GM21423 (cell line): ENCODE results near the gene ADAMTSL2.

ENCODE experiments used
- ATAC-seq: cut with Tn5 transposase; IDR thresholded peaks from one replicate; pipeline ENCODE4 v1.9.1; 2021; ENCODE audit warnings: mild to moderate bottlenecking, moderate library complexity; ENCODE audit not compliant: unreplicated experiment

ADAMTSL2 gene

GRCh38 chr9:133603135-133603927 lies 68.8 kb downstream of the ADAMTSL2 start:
- ATAC-seq, result no peak

GRCh38 chr9:133604214-133604613 lies 69.7 kb downstream of the ADAMTSL2 start:
- no peak for ATAC-seq

- no peak for ATAC-seq
Observed at GRCh38 chr9:133604856-133605255, 70.4 kb downstream of the ADAMTSL2 start.

GRCh38 chr9:133605446-133605845 lies 70.9 kb downstream of the ADAMTSL2 start:
- no peak for ATAC-seq

GRCh38 chr9:133605856-133606707 lies 71.6 kb downstream of the ADAMTSL2 start:
- ATAC-seq, result no peak

GRCh38 chr9:133606708-133607025 lies 72.2 kb downstream of the ADAMTSL2 start:
- no peak for ATAC-seq

GRCh38 chr9:133607381-133607780 lies 72.9 kb downstream of the ADAMTSL2 start:
- no peak for ATAC-seq

GRCh38 chr9:133607976-133608375 lies 73.5 kb downstream of the ADAMTSL2 start:
- no peak for ATAC-seq

- no peak for ATAC-seq
Observed at GRCh38 chr9:133608382-133608781, 73.9 kb downstream of the ADAMTSL2 start.

GRCh38 chr9:133608889-133609288 lies 74.4 kb downstream of the ADAMTSL2 start:
- ATAC-seq, result no peak

GRCh38 chr9:133609311-133610098 lies 75.0 kb downstream of the ADAMTSL2 start, which contains the start of gene FAM163B:
TSS of gene FAM163B (minus strand) at chr9:133609389. CDS start at chr9:133580223, 29,166 bp downstream.
- ATAC-seq, result no peak

- ATAC-seq, result no peak
Observed at GRCh38 chr9:133610845-133611244, 76.3 kb downstream of the ADAMTSL2 start.

- no peak for ATAC-seq
Observed at GRCh38 chr9:133612051-133612450, 77.5 kb downstream of the ADAMTSL2 start.

GRCh38 chr9:133612816-133613215 lies 78.3 kb downstream of the ADAMTSL2 start:
- no peak for ATAC-seq

- ATAC-seq, result no peak
Observed at GRCh38 chr9:133613432-133613831, 78.9 kb downstream of the ADAMTSL2 start.

- no peak for ATAC-seq
Observed at GRCh38 chr9:133614056-133614455, 79.6 kb downstream of the ADAMTSL2 start.

- no peak for ATAC-seq
Observed at GRCh38 chr9:133614678-133615077, 80.2 kb downstream of the ADAMTSL2 start.

GRCh38 chr9:133615186-133615585 lies 80.7 kb downstream of the ADAMTSL2 start:
- no peak for ATAC-seq

GRCh38 chr9:133615606-133616188 lies 81.2 kb downstream of the ADAMTSL2 start:
- ATAC-seq, result no peak

- no peak for ATAC-seq
Observed at GRCh38 chr9:133616643-133617405, 82.3 kb downstream of the ADAMTSL2 start.
